Activated CD8-positive, alpha-beta memory T cell treated with anti-CD3 and anti-CD28 coated beads, Interleukin-2, amount 50 U/mL, for 1 hour (primary cell): ENCODE measurements around the gene CARNS1.
"Not testable (repeated sequence)": the region's sequence is repeated elsewhere in the genome, so short reads cannot be mapped to it uniquely, and the experiment has no call there.

Experiments used
- DNase-seq: peaks from one replicate; pipeline ENCODE4 v3.0.0-alpha.2; 2020; ENCODE audit errors: extremely low read depth

Gene CARNS1

GRCh38 chr11:67396259-67396581 is 19.3 kb upstream of the CARNS1 start:
- no peak for DNase-seq

GRCh38 chr11:67396587-67397389 is 18.7 kb upstream of the CARNS1 start:
- DNase-seq, result no peak

- no peak for DNase-seq
Observed at GRCh38 chr11:67397536-67397935, 17.9 kb upstream of the CARNS1 start.

DNA sequence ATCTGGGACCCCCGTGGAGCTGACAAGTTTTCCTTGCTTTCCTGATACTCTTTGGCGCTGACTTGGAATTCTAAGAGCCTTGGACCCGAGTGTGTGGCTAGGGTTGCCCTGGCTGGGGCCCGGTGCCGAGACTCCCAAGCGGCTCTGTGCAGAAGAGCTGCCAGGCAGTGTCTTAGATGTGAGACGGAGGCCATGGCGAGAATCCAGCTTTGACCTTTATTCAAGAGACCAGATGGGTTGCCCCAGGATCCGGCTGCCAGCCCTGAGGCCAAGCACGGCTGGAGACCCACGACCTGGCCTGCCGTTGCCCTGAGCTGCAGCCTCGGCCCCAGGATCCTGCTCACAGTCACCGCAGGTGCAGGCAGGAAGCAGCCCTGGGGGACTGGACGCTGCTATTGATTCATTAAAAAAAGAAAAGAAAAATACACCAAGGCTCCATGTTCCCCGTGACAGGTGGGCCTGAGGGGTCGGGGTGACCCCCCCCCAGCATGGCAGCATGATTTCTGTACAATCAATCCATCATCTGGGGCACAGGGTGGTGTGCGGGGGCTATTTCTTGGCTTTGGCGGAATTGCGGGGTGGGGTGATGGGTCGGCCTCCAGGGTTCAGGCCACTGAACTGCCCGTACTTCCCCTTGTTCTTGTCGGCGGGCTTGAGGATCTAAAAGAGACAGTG is 17.4 kb upstream of the CARNS1 start:
- DNase-seq, result no peak

DNA sequence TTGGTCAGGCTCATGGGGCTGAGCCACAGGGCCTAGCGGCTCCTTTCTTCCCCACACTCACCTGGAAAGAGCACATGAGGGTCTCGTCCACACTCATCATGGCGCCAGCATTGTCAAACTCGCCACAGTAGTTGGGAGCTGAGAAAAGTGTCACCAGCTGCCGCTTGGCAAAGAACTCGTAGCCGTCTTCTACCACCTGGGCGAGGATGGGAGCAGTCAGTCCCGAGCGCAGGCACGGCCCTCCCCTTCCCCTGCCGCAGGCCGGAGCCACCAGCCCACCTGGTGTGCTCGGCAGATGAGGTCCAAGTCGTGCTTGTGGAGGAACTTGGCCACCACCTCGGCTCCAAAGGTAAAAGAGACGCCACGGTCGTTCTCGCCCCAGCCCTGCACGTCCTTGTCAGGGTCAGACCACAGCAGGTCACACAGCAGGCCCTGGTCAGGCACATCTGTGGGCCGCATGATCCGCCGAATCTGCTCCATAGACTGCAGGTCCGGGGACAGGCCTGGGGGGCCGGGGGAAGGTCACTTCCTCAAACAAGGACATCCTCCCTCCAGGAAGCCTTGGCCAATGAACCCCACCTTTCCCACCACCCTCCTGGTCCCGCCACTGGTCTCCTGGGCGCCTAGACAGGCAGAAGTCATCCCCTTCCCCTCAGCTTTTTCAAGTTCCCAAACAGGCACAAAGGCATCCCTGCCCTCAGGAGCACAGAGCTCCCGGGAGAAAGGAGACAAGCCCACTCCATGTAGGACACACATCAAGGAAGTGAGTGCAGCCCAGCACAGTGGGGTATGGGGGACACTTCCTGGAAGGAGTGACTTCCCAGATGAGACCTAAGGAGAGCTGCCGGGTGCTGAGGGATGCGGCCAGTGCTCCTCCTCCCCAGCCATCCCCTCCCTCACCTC is 16.6 kb upstream of the CARNS1 start:
- DNase-seq, result no peak

DNA sequence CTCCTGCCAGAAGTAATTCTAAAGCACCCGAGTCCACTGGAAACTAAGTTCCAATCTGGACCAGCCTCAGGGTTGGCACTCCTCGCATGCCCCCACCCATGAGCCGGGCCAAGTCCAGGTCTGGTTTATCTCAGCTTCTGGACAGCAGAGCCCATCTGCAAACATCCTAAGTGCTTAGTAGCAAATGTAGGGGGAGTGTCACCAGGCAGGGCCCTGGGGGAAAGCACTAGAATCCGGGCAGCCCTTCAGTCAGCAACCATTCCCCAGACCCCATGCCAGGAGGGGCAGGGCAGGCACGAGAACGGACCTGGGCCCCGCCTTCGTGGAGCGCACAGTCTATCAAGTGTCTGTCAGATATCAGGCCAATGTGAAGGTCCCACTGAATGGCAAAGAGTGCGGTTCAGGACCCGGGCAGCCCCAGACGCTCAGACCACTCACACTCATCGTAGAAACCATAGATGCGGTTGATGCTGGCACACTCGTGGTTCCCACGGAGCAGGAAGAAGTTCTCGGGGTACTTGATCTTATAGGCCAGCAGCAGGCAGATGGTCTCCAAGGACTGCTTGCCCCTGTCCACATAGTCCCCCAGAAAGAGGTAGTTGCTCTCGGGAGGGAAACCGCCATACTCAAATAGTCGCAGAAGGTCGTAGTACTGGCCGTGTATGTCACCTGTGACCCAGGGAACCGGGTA is 15.1 kb upstream of the CARNS1 start:
- DNase-seq, result no peak

DNA sequence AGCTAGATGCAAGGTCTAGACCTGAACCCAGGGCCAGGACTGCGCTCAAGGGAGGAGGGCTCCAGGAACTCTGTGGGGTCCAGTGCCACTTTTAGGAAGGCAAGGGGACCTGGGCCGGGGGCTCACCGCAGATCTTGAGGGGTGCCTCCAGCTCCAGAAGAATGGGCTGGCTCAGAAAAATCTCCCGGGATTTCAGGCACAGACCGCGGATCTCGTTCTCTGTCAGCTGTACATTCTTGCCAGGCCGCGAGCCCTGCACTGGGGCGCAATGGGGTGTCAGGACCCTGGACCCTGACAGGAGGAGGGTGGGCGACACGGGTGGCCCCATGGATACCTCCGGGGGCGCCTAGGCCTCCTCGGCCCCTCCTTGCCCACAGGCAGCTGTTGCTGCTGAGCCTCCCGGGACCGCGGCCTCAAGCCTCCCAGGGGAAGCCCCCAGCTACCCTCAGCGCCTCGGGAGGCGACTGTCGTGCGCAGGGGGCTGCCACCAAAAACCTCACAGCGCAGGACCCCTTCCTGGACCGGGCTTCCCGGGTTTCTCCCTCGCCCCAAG is 14.5 kb upstream of the CARNS1 start:
- no peak for DNase-seq

- DNase-seq, result peak; percentile 72
Observed at GRCh38 chr11:67401495-67402191, 13.8 kb upstream of the CARNS1 start, which contains the start of gene PPP1CA. PPP1CA (minus strand) TSS chr11:67401858; CDS start chr11:67401782, 76 bp downstream.

DNA sequence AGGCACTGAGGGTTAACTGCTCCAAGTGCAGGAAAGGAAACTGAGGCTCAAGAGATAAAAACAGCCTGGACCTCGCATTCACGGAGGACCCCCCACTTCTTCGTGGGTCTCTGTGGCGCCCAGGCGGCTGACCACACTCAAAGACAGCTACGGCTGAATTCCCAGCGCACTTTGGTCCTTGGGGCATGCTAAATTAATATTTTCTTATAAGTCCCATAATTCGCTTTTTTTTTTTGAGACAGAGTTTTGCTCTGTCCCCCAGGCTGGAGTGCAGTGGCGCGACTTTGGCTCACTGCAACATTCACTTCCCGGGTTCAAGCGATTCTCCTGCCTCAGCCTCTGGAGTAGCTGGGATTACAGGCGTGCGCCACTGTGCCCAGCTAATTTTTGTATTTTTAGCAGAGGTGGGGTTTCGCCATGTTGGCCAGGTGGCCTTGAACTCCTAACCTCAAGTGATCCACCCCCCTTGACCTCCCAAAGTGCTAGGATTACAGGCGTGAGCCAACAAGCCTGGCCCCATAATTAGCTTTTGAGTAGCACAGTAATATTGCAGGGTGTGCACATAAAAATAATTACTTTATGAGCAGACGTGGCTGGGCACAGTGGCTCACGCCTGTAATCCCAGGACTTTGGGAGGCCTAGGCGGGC is 13.2 kb upstream of the CARNS1 start:
- not testable (repeated sequence) for DNase-seq

GRCh38 chr11:67403085-67403484 is 12.4 kb upstream of the CARNS1 start:
- DNase-seq, result not testable (repeated sequence)

DNA sequence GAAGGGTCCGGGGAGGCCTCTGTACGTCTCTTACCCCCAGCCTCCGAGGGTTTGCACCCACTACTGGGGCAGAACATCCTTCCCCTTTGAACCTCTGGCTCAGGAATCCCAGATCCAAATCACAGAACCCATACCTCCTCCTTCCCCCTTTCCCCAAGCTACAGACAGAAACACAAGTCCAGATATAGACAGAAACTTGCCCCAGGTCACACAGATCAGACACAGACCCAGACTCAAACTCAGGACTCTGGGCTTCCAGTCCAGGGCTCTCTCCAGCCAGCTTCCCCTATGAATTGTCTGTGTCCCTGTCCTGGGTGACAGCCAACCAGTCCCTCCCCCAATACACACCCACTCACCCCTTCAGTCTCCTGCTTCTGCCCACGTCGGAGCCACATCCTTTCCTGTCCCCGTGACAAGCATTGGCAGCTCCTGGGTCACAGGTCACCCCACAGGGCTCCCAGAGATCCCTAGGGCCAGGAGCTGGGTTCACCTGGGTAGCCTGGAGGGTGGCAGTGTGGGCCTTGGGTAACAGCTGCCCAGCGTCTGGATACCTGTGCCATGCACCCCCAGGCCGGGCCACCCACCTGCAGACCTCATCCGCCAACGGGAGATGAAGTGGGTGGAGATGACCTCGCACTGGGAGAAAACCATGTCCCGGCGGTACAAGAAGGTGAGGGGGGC is 10.8 kb upstream of the CARNS1 start:
- DNase-seq, result no peak

- DNase-seq, result no peak
Observed at GRCh38 chr11:67405196-67405567, 10.3 kb upstream of the CARNS1 start.

- DNase-seq, result no peak
Observed at GRCh38 chr11:67405688-67406339, 9.7 kb upstream of the CARNS1 start.

DNA sequence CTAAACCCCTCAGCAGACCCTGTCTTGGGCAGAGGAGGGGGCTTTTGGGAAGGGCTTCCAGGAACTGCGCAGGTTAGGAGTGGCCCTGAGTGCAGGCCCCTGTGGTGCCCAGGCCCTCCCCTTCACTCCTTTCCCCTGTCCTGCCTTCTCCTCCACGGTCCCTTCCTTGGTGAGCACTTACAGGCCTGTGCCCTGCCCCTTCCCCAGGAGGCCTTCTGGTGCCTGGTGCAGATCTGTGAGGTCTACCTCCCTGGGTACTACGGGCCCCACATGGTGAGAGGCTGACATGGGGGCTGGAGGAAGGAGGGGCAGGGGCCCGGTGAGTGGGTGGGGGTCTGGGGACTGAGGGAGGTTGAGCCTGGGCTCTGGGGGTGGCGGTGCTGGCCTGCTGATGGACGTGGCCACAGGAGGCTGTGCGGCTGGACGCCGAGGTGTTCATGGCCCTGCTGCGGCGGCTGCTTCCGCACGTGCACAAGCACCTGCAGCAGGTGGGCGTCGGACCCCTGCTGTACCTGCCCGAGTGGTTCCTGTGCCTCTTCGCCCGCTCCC is 9.0 kb upstream of the CARNS1 start:
- DNase-seq, result no peak

- no peak for DNase-seq
Observed at GRCh38 chr11:67406969-67407687, 8.3 kb upstream of the CARNS1 start.

DNA sequence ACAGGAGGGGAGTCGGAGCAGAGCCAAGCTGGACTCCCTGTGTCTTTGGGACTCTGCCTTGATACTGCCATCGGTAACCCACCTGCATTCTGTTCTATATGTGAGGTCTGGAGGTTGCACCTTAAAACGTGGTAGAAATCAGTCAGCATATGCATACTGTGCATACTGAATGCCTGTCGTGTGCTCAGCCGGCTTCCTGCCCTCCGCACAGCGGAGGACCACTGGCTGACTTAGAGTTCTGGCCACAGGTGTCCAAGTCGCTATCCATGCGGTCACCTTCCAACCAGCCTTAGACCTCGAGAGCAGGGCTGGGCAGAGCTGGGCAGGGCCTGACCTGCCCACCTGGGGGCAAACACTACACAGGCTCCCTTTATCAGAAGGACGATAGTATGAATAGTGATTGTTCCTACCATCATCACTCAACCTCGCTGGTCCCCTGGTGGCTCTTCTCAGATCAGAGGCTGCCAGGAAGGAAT is 7.8 kb upstream of the CARNS1 start:
- no peak for DNase-seq

- DNase-seq, result no peak
Observed at GRCh38 chr11:67408437-67409200, 6.9 kb upstream of the CARNS1 start.
